ENCODE measurements around the gene FEN1.

The FEN1 gene

GRCh38 chr11:61814247-61814957 is 21.7 kb downstream of the FEN1 start:
- DNase-seq (ENCODE audit: low read depth), result peak; percentile 61
- TF ChIP-seq MYC (IDR thresholded peaks at IDR 0.05; ENCODE audit: low read depth, low read length), result no peak
- TF ChIP-seq CTCF (IDR thresholded peaks at IDR 0.05; ENCODE audit: low read depth, low read length), result no peak
- no peak for TF ChIP-seq MAX (IDR thresholded peaks at IDR 0.05; ENCODE audit: low read depth, low read length)
- no peak for TF ChIP-seq POLR2A (IDR thresholded peaks at IDR 0.05; ENCODE audit: extremely low read depth, insufficient read length)
- H3K4me3 ChIP-seq (ENCODE audit: low read depth, low read length), result peak overlapping the region; percentile 72

GRCh38 chr11:61814958-61815789 is 22.5 kb downstream of the FEN1 start:
- peak overlapping the region; percentile 72 for H3K4me3 ChIP-seq (ENCODE audit: low read depth, low read length)
- TF ChIP-seq POLR2A (IDR thresholded peaks at IDR 0.05; ENCODE audit: extremely low read depth, insufficient read length) (no peak), MAX (IDR thresholded peaks at IDR 0.05; ENCODE audit: low read depth, low read length) (no peak), MYC (IDR thresholded peaks at IDR 0.05; ENCODE audit: low read depth, low read length) (no peak)
- DNase-seq (ENCODE audit: low read depth), result peak; percentile 88

- peak; percentile 74 for DNase-seq (ENCODE audit: low read depth)
- peak overlapping the region; percentile 72 for H3K4me3 ChIP-seq (ENCODE audit: low read depth, low read length)
- TF ChIP-seq CTCF (IDR thresholded peaks at IDR 0.05; ENCODE audit: low read depth, low read length) (peak; percentile 4), MAX (IDR thresholded peaks at IDR 0.05; ENCODE audit: low read depth, low read length) (no peak)
Observed at GRCh38 chr11:61815790-61816735, 23.4 kb downstream of the FEN1 start.

- peak within 1 kb of the TSS; percentile 72 for H3K4me3 ChIP-seq (ENCODE audit: low read depth, low read length)
Observed at GRCh38 chr11:61816736-61817455, 24.2 kb downstream of the FEN1 start, which contains the start of gene FADS1. FADS1 (minus strand) TSS chr11:61817003; CDS start chr11:61816929, 74 bp downstream.

More at GRCh38 chr11:61816736-61817455, 24.2 kb downstream of the FEN1 start, which contains the start of gene FADS1:
- DNase-seq (ENCODE audit: low read depth), result peak; percentile 99
- TF ChIP-seq MYC (IDR thresholded peaks at IDR 0.05; ENCODE audit: low read depth, low read length) (peak; percentile 89), MAX (IDR thresholded peaks at IDR 0.05; ENCODE audit: low read depth, low read length) (peak; percentile 84), CTCF (IDR thresholded peaks at IDR 0.05; ENCODE audit: low read depth, low read length) (peak; percentile 66), POLR2A (IDR thresholded peaks at IDR 0.05; ENCODE audit: extremely low read depth, insufficient read length) (peak; percentile 57)

Measured in NB4 (cell line).